Fibroblast of villous mesenchyme (primary cell): ENCODE measurements around the gene ABCF3. TPM values are rescaled to one million over a fixed set of nuclear protein-coding genes. Genes with fewer than 3 reads are reported as not detected.

Source experiments
- DNase-seq: peaks from one replicate; pipeline ENCODE4 v3.0.0-alpha.2; 2010; ENCODE audit warnings: low read depth
- H3K4me3 ChIP-seq: 2 replicates; pipeline ENCODE4 v1.5.1; 2011; ENCODE audit warnings: low read depth, mild to moderate bottlenecking, low read length
- total RNA-seq: library from RNA; depleted of rRNA; stranded (reverse); fragments of >200 nt; gene quantifications from 2 replicates; pipeline ENCODE4 v1.2.3, GENCODE V29; 2012
- TF ChIP-seq, protein P1 (sequence below): IDR thresholded peaks from 2 replicates; pipeline ENCODE4 v1.5.1; 2012; ENCODE audit warnings: low read depth, mild to moderate bottlenecking, low read length; ENCODE audit not compliant: insufficient read depth

Gene ABCF3
- total RNA-seq, 1 donor: 51.0 TPM

DNA sequence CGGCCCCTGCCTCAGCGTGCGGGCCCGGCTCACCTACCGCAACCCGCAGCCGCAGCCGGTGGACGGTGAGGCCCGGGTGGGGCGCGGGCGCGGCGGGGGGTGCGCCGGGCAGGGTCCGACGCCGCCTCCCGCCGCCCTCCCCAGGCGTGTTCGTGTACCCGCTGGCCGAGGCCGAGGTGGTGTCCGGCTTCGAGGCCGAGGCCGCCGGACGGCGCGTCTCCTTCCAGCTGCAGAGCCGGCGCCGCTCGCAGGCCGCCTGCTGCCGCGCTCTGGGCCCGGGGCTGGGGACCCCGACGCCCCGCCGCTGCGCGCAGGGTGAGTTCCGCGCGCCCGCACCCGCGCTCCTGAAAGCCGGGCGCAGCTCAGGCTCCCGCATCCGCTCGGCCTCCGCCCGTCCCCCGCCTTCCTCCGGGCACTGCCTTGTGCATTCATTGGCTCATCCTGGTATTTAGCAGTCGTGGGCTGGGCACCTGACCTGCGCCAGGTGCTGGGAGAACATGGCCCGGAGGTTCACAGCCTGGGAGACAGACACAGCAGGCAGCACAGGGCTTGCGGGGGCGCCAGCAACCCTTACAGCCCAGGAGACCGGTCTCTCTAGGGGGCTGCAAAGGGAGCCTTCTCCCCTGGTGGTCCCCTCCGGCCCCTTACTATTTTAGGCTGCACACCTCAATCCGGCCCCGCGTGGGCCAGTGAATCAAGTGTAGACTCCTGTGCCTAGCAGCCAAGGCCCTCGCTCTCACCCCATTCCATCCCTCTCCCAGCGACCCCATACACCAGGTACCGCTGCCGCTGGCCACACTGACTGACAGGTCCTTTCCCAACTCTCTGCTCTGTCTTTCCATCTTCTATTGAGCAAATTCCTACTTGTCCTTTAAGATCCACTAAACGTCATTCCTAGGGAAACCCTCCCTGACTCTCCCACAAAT, 44.9 kb downstream of the ABCF3 start:
- TF ChIP-seq, protein P1, sequence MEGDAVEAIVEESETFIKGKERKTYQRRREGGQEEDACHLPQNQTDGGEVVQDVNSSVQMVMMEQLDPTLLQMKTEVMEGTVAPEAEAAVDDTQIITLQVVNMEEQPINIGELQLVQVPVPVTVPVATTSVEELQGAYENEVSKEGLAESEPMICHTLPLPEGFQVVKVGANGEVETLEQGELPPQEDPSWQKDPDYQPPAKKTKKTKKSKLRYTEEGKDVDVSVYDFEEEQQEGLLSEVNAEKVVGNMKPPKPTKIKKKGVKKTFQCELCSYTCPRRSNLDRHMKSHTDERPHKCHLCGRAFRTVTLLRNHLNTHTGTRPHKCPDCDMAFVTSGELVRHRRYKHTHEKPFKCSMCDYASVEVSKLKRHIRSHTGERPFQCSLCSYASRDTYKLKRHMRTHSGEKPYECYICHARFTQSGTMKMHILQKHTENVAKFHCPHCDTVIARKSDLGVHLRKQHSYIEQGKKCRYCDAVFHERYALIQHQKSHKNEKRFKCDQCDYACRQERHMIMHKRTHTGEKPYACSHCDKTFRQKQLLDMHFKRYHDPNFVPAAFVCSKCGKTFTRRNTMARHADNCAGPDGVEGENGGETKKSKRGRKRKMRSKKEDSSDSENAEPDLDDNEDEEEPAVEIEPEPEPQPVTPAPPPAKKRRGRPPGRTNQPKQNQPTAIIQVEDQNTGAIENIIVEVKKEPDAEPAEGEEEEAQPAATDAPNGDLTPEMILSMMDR: no peak
- DNase-seq: no peak

DNA sequence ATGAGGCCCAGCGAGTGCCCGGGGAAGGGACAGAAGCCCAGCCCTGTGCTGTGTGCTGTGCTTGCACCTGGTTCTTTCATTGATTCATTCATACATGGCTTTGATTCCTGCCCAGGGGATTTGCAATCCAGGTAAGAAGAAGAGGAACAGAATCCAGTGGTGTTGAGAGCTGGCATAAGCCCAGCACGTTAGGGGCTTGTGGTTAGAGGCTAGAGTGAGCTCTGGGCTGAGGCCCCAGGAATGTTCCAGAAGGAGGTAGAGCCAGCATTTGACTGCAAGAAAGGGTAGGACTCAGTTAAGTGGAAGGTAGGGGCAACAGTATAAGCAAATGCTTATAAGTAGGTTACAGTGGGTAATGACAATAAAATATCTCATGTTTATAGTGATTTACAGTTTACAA, 45.7 kb downstream of the ABCF3 start:
- DNase-seq: no peak
- no peak overlapping the region for H3K4me3 ChIP-seq
- TF ChIP-seq, protein P1: no peak

More for the DNA sequence above, 44.9 kb downstream of the ABCF3 start:
- no peak overlapping the region for H3K4me3 ChIP-seq

DNA sequence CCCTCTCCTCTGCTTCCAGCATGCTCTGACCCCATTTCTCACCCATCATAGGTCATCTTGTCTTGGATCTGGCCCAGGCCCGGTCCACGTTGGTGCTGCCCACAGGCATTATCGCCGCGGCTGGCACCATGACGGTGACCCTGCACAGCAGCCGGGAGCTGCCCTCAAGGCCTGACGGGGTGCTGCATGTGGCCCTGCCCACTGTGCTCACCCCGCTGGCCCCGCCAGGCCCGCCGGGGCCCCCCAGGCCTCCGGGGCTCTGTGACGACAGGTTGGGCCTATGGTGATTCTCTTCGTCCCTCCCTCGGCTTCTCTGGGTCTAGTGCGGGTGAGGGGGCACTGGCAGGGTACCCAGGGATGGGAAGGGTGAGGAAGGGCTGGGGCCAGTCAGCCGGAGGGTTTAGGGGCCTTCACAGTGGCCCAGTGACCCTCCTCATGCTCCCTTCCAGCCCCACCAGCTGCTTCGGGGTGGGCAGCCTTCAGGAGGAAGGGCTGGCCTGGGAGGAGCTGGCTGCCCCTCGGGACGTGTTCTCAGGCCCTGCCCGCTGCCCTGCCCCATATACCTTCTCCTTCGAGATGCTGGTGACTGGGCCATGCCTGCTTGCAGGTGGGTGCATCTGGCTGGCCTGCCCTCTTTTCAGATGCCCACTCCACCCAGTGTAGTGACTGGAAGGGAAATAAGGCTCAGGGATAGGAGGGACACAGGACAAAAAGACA, 47.3 kb downstream of the ABCF3 start:
- H3K4me3 ChIP-seq: no peak overlapping the region
- TF ChIP-seq, protein P1: no peak
- no peak for DNase-seq

DNA sequence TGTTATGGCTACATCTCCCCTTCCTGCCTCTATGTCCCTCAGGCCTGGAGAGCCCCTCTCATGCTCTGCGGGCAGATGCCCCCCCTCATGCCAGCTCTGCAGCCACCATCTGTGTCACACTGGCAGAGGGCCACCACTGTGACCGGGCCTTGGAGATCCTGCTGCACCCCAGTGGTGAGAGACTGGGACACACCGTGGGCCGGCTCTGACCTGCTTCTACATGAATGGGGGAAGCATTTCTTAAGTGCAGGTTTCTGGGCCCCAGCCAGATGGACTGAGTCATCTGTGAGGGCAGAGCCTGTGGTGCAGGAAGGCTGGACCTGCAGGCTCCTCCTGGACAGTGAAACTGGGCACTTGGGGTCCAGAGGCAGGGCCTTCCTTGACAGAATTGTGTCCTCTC, 48.2 kb downstream of the ABCF3 start:
- DNase-seq: peak; percentile 67
- TF ChIP-seq, protein P1: no peak
- H3K4me3 ChIP-seq: no peak overlapping the region

DNA sequence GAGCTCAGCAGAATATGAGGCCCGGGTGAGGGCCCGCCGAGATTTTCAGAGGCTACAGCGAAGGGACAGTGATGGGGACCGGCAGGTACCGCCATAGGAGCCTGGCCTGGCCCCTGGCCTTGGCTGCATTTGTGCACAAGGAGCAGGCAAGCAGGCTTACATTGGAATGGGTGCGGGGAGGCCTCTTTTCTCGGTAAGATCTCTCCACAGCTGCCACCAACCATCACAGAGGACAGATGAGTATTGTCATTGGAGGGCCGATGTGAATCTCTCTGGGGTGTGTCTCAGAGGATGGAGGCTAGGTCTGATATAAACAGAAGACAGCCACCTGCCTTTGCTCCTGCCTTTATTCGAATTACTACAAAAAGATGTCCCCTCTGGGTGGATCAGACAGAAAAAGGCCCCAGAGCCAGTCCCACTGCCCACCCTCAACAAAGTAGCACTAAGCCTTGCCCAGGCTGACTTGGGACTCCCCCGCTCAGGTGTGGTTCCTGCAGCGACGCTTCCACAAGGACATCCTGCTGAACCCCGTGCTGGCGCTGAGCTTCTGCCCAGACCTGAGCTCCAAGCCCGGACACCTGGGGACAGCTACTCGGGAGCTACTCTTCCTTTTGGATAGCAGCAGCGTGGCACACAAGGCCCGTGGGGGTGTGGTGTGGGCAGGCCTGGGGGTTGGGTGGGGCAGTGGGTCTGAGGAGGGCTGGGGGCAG, 48.8 kb downstream of the ABCF3 start:
- TF ChIP-seq, protein P1: no peak
- no peak overlapping the region for H3K4me3 ChIP-seq
- no peak for DNase-seq

DNA sequence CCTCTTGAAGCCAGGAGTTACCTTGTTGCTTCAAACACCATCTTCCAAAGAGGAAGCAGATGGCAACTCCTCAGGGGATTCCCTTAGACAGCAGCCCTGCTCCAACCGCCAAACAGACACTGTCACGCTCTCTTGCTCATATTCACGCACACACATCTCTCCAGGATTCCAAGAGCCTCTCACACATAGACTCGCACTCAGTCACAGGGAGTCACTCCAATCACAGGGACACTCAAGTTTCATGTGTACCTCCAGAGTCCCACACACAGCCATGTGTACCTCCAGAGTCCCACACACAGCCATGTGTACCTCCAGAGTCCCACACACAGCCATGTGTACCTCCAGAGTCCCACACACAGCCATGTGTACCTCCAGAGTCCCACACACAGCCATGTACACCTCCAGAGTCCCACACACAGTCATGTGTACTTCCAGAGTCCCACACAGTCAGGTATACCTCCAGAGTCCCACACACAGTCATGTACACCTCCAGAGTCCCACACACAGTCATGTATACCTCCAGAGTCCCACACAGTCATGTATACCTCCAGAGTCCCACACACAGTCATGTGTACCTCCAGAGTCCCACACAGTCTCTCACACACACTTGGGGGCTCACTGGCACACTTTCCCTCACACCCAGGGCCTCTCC, 49.5 kb downstream of the ABCF3 start:
- no peak overlapping the region for H3K4me3 ChIP-seq
- no peak for DNase-seq

More for the DNA sequence above, 49.5 kb downstream of the ABCF3 start:
- TF ChIP-seq, protein P1: no peak
